Fibroblast of skin of abdomen (primary cell): ENCODE data around the gene IGFBP3.

Experiments
- DNase-seq: peaks from one replicate; pipeline ENCODE4 v3.0.0-alpha.2; 2013

IGFBP3 gene

DNA sequence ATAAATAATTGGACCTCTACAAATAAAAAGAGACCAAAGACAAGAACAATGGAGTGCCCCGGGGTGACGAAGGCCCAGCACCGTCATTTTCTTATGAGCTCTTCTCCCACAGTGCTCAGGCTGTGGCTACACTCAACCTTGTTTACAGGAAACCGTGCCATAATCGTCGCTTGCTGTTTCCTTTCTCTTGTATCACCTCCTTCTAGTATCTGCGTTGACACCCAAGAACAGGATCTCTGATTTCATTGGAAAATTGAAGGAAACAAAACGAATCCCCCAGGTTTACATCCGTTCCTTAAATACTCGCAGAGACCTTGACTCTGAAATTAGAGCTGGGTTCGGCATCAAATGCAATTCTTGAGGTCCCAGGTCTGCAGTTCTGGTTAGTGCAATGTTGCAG is 1.7 kb upstream of the IGFBP3 start:
- no peak for DNase-seq

GRCh38 chr7:45921699-45922519 is 837 bp upstream of the IGFBP3 start:
- peak; percentile 76 for DNase-seq

- DNase-seq = no peak
Observed at GRCh38 chr7:45921381-45921698, 268 bp upstream of the IGFBP3 start.

GRCh38 chr7:45919993-45920459 is 1.0 kb downstream of the IGFBP3 start:
- no peak for DNase-seq

DNA sequence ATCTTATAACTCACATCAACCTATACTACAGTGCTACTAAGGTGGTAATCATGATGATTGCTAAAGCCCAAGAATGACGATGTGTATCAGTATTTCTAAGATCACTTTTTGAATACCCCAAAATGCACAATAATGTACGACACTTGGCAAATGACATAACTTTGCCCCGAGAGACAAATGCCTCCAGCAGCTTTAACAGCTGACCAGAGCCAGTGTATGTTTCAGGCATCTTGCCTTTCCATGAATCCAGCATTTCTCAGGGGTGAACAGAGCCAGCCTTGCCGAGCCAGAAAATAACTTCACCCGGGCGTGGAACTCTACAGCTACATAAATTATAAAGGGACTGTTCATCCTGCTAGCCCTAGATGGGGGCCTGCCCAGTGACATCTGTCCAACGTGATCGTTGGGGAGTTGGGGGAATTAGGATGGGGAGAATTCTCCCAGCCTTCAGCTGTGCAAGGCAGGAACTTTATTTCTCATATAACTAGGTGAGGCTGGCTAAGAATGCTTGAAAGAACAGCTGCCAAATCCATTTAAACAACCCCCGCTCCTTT is 1.8 kb downstream of the IGFBP3 start:
- DNase-seq = no peak

- no peak for DNase-seq
Observed at GRCh38 chr7:45918556-45918955, 2.5 kb downstream of the IGFBP3 start.

GRCh38 chr7:45917658-45918057 is 3.4 kb downstream of the IGFBP3 start:
- DNase-seq = peak; percentile 73

DNA sequence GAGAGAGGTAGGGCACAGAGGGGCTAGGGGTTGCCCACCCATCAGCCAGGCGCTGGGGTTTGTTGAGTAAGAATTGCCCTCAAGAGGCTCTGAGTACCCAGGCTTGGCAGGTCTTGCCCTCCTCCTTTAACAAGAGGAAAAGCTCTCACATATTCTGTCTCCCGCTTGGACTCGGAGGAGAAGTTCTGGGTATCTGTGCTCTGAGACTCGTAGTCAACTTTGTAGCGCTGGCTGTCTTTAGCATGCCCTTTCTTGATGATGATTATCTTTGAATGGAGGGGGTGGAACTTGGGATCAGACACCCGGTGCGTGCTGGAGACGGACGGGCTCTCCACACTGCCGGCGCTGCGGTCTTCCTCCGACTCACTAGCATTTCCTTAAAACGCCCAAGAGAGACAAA is 4.0 kb downstream of the IGFBP3 start:
- no peak for DNase-seq

GRCh38 chr7:45915606-45916005 is 5.5 kb downstream of the IGFBP3 start:
- DNase-seq = peak; percentile 41

GRCh38 chr7:45914911-45915310 is 6.2 kb downstream of the IGFBP3 start:
- no peak for DNase-seq

DNA sequence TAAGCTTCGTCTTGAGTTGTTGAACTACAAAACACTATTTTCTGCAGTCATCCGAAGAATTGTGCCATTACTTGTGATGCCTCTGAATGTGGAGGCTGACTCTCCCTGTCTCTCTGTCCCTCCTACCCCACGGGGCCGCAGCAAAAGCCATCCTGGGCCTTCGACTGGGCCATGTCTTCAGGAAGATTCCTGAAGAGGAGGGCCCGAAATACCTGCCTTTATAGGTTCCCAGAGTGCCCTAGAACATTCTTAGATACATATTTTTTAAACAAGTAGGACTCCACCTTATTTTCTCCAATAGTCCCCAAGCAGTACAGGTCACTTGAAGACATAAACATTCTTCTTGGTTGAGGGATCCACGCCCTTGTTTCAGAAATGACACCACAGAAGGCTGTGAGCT is 8.1 kb downstream of the IGFBP3 start:
- DNase-seq = no peak

DNA sequence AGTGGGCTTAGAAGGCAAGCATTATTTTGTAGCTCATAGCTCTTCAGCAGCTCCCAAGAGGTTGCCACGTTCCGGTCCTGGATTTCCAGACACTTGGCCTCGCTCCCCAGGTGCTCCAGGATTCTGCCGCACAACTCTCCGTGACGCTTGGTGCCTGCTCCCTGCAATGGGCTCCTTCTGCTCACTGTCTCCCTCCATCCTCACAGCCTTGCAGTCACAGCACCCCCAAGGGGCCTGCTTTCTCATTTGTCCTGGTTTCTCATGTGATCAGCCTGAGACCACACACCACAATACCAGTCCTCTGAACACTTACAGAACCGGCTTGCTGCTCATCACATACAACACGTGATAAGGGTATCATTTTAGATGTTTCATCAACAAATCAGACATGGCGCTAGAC is 9.8 kb downstream of the IGFBP3 start:
- DNase-seq = no peak

DNA sequence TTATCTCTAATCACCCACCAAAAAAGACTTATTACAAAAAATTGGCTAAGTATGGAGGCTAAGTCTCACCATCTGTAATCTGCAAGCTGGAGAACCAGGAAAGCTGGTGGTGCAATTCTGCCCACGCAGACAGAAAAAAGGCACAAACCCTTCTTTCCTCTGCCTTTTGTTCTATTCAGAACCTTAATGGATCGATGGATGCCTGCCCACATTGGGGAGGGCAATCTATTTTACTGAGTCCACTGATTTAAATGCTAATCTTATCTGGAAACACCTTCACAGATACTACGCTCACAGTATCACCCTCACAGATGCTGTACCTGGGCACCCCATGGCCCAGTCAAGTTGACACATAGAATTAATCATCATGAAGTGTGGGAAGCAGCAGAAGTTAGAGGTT is 10.2 kb downstream of the IGFBP3 start:
- DNase-seq = no peak

DNA sequence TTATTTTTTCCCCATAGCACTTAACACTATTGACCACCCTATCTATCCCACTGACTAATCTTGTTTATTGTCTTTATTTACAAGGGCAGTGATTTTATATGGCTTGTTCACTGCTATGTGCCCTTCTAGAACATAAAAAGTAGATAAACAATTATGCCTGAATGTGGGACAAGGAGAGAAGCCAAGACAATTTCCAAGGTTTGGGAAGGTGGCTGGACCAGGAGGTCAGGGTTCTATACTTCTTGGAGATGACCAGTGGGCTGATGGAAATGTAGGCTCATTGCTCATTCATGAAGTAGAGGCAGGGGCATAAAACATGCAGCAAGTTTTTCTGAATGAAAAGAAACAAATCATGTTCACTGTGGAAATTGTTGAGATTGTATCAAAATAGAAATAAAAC is 11.5 kb downstream of the IGFBP3 start:
- no peak for DNase-seq

GRCh38 chr7:45902820-45903219 is 18.3 kb downstream of the IGFBP3 start:
- no peak for DNase-seq

DNA sequence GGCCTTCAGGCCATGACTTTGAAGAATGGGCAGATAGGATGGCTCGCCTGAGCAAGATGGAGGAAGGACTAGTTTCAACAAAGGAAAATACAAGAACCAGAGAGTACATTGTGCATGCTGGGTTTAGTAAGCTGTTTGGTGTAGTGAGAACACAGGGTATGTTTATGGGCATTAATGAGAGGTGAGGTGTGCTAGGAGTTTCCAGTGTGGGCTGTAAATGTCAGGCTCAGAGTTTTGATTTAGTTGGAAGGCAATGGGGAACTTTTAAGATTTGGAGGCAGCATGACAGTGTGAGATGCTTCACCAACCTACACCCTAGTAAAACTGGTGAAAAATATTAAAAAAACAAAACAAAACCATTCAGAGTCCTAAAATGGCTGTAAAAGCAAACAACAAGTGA is 19.5 kb downstream of the IGFBP3 start:
- no peak for DNase-seq

GRCh38 chr7:45898222-45898621 is 22.9 kb downstream of the IGFBP3 start:
- peak; percentile 74 for DNase-seq

DNA sequence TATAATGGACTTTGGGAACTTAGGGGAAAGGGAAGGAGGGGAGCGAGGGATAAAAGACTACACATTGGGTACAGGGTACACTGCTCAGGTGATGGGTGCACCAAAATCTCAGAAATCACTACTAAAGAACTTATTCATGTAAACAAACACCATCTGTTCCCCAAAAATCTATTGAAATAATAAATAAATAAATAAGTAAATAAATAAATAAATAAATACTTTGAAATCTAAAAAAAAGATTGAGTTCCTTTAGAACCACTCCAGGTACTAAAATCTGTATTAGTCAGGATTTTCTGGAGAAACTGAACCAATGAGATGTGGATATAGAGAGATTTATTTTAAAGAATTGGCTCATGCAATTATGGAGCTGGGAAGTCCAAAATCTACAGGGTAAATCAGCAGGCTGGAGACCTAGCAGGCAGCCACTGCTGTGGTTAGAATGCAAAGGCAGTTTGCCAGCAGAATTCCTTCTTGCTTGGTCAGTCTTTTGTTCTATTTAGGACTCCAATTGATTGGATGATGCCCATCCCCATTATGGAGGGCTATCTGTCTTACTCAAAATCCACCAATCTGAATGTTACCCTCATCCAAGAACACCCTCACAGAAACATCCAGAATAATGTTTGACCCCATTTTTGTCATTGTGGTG is 23.9 kb downstream of the IGFBP3 start:
- peak; percentile 89 for DNase-seq

- no peak for DNase-seq
Observed at GRCh38 chr7:45894665-45895062, 26.4 kb downstream of the IGFBP3 start.

DNA sequence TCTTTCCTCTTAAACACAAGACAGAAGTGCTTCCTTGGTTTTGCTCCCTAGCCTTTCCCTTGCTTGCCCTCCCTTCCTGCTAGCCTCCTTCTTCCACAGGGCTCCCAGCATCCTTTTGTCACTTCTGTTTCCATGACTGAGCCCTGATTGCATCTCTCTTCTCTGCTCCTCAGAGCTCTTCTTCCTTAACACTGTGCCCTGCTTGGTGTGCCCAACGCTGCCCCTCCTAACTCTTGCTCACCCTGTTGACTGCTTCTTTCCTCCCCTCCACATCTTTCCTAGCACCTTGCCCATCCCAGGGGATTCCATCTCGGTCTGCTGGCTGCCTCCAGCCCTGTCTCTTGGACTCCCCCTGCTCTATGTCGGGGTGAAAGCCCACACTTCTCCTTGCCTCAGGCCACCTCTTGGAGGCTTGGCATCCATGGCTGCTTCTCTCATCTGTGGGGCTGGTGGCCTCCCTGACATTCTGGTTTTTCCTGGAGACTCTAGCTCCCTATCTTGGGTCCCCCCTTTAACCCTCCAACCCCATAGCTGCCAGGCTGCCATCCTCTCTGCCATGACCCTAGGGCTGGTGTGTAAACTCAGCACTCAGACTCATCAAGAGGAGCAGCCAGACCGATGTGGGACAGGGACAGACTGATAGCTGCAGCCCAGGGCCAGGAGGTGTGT is 26.9 kb downstream of the IGFBP3 start:
- DNase-seq = no peak

DNA sequence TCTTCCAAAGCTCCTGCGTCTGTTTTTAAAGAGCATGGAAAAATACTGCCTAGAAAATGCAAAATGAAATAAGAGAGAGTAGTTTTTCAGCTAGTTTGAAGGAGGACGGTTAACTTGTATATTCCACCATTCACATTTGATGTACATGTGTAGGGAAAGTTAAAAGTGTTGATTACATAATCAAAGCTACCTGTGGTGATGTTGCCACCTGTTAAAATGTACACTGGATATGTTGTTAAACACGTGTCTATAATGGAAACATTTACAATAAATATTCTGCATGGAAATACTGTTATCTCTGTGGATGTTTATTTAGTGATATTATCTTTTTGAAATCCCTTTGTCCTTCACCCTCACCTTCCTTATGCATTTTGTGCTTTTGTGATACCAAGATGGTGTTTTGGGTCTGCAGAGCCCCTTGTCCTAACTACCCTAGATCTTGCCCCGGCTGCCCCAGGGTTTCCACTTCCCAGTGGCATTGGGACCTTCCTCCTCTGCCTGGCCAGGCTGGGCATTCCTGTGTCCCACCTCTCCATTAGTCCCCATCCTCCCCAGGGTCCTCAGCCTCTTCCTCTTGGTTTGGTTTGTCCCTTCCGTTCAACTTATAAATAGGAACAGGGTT is 27.6 kb downstream of the IGFBP3 start:
- DNase-seq = no peak

GRCh38 chr7:45892407-45893035 is 28.6 kb downstream of the IGFBP3 start:
- no peak for DNase-seq
